ENCODE data around the gene SLC38A10.

SLC38A10 gene

GRCh38 chr17:81248649-81249048, 46.5 kb downstream of the SLC38A10 start:
- Histone ChIP-seq H3K4me3 (ENCODE audit: insufficient read depth, low read depth, low read length, poor library complexity, severe bottlenecking) (no peak overlapping the region), H3K4me1 (ENCODE audit: control insufficient read depth, insufficient read depth, low read length, poor library complexity, severe bottlenecking) (no peaks in the 10 kb centered on the region), H3K9me3 (ENCODE audit: control insufficient read depth, low read length) (no peaks in the 10 kb centered on the region), H3K27me3 (replicated peaks; ENCODE audit: control insufficient read depth, insufficient read depth, low read length, poor library complexity, severe bottlenecking) (no peaks in the 10 kb centered on the region), H3K36me3 (ENCODE audit: control insufficient read depth, insufficient read depth, low read length) (peaks cover 38% of the 10 kb centered on the region), H3K27ac (ENCODE audit: insufficient read depth, low read length, poor library complexity, severe bottlenecking) (no peak overlapping the region)
- DNase-seq, result no peak

DNA sequence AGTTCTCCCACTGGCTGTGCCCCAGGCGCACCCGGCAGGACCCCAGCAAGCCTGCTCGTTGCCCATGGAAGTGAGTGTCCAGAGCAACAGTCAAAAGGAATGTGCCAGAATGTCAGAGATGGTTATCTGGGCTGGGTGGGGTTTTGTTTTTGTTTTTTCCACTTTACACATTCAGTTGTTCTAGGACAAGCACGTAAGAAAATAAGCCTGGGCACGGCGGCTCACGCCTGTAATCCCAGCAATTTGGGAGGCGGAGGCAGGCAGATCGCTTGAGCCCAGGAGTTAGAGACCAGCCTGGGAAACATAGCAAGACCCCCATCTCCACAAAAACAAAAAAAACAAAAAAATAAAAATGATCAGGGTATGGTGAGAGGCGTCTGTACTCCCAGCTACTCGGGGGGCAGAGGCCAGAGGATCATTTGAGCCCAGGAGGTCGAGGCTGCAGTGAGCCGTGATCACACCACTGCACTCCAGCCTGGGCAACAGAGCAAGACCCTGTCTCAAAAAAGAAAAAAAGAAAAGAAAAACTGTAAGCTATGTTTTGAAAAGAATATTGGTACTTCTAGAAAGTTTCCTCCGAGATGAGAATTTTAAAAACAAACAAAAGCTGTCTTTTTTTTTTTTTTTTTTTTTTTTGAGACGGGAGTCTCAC, 47.6 kb downstream of the SLC38A10 start:
- peaks cover 31% of the 10 kb centered on the region for H3K36me3 ChIP-seq (ENCODE audit: control insufficient read depth, insufficient read depth, low read length)

DNA sequence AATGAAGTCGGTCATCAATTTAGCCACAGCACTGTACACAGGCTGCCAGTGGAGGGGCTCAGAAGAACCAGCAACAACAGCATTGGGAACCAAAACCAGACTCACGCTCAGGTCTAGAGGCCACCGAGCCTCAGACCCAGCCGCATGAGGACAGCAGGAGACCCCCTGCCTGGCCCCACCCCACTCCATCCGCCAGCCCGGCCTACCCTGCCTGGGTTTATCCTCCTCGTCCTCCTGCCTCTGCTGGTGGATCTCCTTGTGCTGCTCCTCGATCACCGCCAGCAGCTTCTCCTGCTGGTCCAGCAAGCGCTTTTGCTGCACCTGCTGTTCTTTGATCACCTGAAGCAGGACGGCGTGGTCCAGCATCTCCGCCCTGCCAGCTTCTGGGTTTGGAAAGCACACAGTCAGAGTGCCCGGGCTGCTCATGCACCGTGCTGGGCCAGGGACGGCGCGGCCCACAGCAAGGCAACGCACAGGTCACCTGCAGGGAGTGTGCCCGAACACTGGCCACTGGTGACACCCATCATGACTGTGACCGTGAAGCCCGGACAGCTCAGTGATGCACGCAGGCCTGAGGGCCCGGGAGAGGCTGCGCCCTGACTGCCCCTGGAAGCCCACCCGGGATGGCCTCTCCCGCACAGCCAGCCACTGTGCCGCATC, 48.3 kb downstream of the SLC38A10 start:
- Histone ChIP-seq H3K4me3 (ENCODE audit: insufficient read depth, low read depth, low read length, poor library complexity, severe bottlenecking) (no peak overlapping the region), H3K27me3 (replicated peaks; ENCODE audit: control insufficient read depth, insufficient read depth, low read length, poor library complexity, severe bottlenecking) (no peaks in the 10 kb centered on the region), H3K9me3 (ENCODE audit: control insufficient read depth, low read length) (no peaks in the 10 kb centered on the region), H3K4me1 (ENCODE audit: control insufficient read depth, insufficient read depth, low read length, poor library complexity, severe bottlenecking) (peaks cover under 1% of the 10 kb centered on the region), H3K36me3 (ENCODE audit: control insufficient read depth, insufficient read depth, low read length) (peaks cover 24% of the 10 kb centered on the region), H3K27ac (ENCODE audit: insufficient read depth, low read length, poor library complexity, severe bottlenecking) (no peak overlapping the region)
- DNase-seq, result no peak

More for the DNA sequence above, 47.6 kb downstream of the SLC38A10 start:
- no peak overlapping the region for H3K27ac ChIP-seq (ENCODE audit: insufficient read depth, low read length, poor library complexity, severe bottlenecking)
- no peak for DNase-seq
- no peaks in the 10 kb centered on the region for H3K27me3 ChIP-seq (replicated peaks; ENCODE audit: control insufficient read depth, insufficient read depth, low read length, poor library complexity, severe bottlenecking)
- no peak overlapping the region for H3K4me3 ChIP-seq (ENCODE audit: insufficient read depth, low read depth, low read length, poor library complexity, severe bottlenecking)
- H3K9me3 ChIP-seq (ENCODE audit: control insufficient read depth, low read length), result no peaks in the 10 kb centered on the region
- no peaks in the 10 kb centered on the region for H3K4me1 ChIP-seq (ENCODE audit: control insufficient read depth, insufficient read depth, low read length, poor library complexity, severe bottlenecking)

DNA sequence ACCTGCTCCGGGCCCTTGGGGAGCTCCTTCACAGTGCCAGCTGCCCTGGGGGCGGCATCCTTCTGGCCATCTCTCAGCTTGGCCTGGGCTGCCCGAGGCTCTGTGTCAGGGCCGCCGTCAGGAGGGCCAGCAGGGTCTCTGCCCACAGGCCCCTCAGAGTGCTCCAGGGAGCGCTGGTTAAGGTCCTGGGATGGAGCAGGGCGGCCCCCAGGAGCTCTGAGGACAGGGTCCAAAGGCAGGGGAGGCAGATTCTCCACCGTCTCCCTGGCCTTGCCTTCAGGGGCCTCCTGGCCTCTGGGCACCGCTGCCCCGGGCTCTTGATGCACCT, 48.8 kb downstream of the SLC38A10 start:
- Histone ChIP-seq H3K27me3 (replicated peaks; ENCODE audit: control insufficient read depth, insufficient read depth, low read length, poor library complexity, severe bottlenecking) (no peaks in the 10 kb centered on the region), H3K9me3 (ENCODE audit: control insufficient read depth, low read length) (no peaks in the 10 kb centered on the region), H3K27ac (ENCODE audit: insufficient read depth, low read length, poor library complexity, severe bottlenecking) (no peak overlapping the region), H3K4me3 (ENCODE audit: insufficient read depth, low read depth, low read length, poor library complexity, severe bottlenecking) (no peak overlapping the region), H3K4me1 (ENCODE audit: control insufficient read depth, insufficient read depth, low read length, poor library complexity, severe bottlenecking) (peaks cover 2% of the 10 kb centered on the region), H3K36me3 (ENCODE audit: control insufficient read depth, insufficient read depth, low read length) (peaks cover 20% of the 10 kb centered on the region)
- no peak for DNase-seq

- H3K27ac ChIP-seq (ENCODE audit: insufficient read depth, low read length, poor library complexity, severe bottlenecking), result no peak overlapping the region
- H3K36me3 ChIP-seq (ENCODE audit: control insufficient read depth, insufficient read depth, low read length), result peaks cover 15% of the 10 kb centered on the region
- H3K9me3 ChIP-seq (ENCODE audit: control insufficient read depth, low read length), result no peaks in the 10 kb centered on the region
- no peak overlapping the region for H3K4me3 ChIP-seq (ENCODE audit: insufficient read depth, low read depth, low read length, poor library complexity, severe bottlenecking)
- DNase-seq, result no peak
- peaks cover 2% of the 10 kb centered on the region for H3K4me1 ChIP-seq (ENCODE audit: control insufficient read depth, insufficient read depth, low read length, poor library complexity, severe bottlenecking)
- H3K27me3 ChIP-seq (replicated peaks; ENCODE audit: control insufficient read depth, insufficient read depth, low read length, poor library complexity, severe bottlenecking), result no peaks in the 10 kb centered on the region
Measured at GRCh38 chr17:81245665-81246342, 49.3 kb downstream of the SLC38A10 start.

GRCh38 chr17:81245024-81245664, 50.0 kb downstream of the SLC38A10 start:
- H3K4me1 ChIP-seq (ENCODE audit: control insufficient read depth, insufficient read depth, low read length, poor library complexity, severe bottlenecking), result peaks cover 5% of the 10 kb centered on the region
- no peak overlapping the region for H3K4me3 ChIP-seq (ENCODE audit: insufficient read depth, low read depth, low read length, poor library complexity, severe bottlenecking)
- H3K27ac ChIP-seq (ENCODE audit: insufficient read depth, low read length, poor library complexity, severe bottlenecking), result no peak overlapping the region
- no peaks in the 10 kb centered on the region for H3K9me3 ChIP-seq (ENCODE audit: control insufficient read depth, low read length)
- peaks cover 9% of the 10 kb centered on the region for H3K36me3 ChIP-seq (ENCODE audit: control insufficient read depth, insufficient read depth, low read length)
- H3K27me3 ChIP-seq (replicated peaks; ENCODE audit: control insufficient read depth, insufficient read depth, low read length, poor library complexity, severe bottlenecking), result no peaks in the 10 kb centered on the region
- no peak for DNase-seq

- no peak for DNase-seq
- Histone ChIP-seq H3K4me3 (ENCODE audit: insufficient read depth, low read depth, low read length, poor library complexity, severe bottlenecking) (no peak overlapping the region), H3K9me3 (ENCODE audit: control insufficient read depth, low read length) (no peaks in the 10 kb centered on the region), H3K4me1 (ENCODE audit: control insufficient read depth, insufficient read depth, low read length, poor library complexity, severe bottlenecking) (peaks cover 11% of the 10 kb centered on the region), H3K36me3 (ENCODE audit: control insufficient read depth, insufficient read depth, low read length) (peaks cover 3% of the 10 kb centered on the region), H3K27me3 (replicated peaks; ENCODE audit: control insufficient read depth, insufficient read depth, low read length, poor library complexity, severe bottlenecking) (no peaks in the 10 kb centered on the region), H3K27ac (ENCODE audit: insufficient read depth, low read length, poor library complexity, severe bottlenecking) (no peak overlapping the region)
Measured at GRCh38 chr17:81244358-81245023, 50.6 kb downstream of the SLC38A10 start.

- Histone ChIP-seq H3K4me3 (ENCODE audit: insufficient read depth, low read depth, low read length, poor library complexity, severe bottlenecking) (no peak overlapping the region), H3K36me3 (ENCODE audit: control insufficient read depth, insufficient read depth, low read length) (no peaks in the 10 kb centered on the region), H3K9me3 (ENCODE audit: control insufficient read depth, low read length) (no peaks in the 10 kb centered on the region), H3K27me3 (replicated peaks; ENCODE audit: control insufficient read depth, insufficient read depth, low read length, poor library complexity, severe bottlenecking) (no peaks in the 10 kb centered on the region), H3K27ac (ENCODE audit: insufficient read depth, low read length, poor library complexity, severe bottlenecking) (no peak overlapping the region), H3K4me1 (ENCODE audit: control insufficient read depth, insufficient read depth, low read length, poor library complexity, severe bottlenecking) (peaks cover 13% of the 10 kb centered on the region)
- no peak for DNase-seq
Measured at GRCh38 chr17:81243333-81243664, 51.8 kb downstream of the SLC38A10 start.

DNA sequence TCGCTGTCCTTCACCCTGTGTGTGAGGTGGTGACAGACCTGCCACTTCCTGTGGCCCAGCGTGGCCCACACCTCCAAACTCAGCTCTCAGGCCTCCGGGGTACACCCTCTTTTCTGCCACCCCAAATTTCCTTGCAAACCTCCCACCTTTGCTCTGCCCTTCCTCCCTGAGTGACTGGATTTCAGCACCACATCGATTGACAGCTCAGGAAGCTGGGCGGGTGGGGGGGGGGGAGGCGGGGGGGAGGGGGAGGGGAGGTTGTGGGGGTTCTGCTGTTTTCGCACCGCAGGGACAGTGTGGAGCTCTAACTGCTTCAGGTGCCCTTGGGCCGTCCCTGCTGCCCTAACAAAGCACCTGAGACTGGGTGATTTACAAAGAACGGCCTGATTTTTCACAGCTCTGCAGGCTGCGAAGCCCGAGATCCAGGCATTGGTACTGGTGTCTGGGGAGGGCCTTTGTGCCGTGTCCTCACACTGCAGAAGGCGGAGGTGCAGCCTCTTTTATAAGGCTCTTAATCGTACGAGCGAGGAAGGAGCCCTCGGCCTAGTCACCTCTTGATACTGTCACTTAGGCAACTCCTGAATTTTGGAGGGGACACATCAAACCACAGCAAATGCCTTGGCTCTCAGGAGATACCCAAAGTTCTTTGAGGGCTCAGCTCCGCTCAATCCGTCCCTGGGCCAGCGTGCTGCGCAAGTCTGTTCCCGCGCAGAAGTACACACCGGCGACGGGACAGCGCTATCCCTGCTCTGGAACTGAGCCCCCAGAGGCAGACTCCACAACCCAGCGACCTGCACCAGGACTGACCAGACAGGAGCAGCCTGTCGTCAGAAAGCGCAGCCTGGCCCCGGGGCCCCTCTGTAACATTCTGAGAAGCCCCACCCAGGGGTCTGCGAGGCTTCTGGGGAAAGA, 52.4 kb downstream of the SLC38A10 start:
- Histone ChIP-seq H3K27ac (ENCODE audit: insufficient read depth, low read length, poor library complexity, severe bottlenecking) (no peak overlapping the region), H3K36me3 (ENCODE audit: control insufficient read depth, insufficient read depth, low read length) (no peaks in the 10 kb centered on the region), H3K9me3 (ENCODE audit: control insufficient read depth, low read length) (no peaks in the 10 kb centered on the region), H3K4me3 (ENCODE audit: insufficient read depth, low read depth, low read length, poor library complexity, severe bottlenecking) (no peak overlapping the region), H3K4me1 (ENCODE audit: control insufficient read depth, insufficient read depth, low read length, poor library complexity, severe bottlenecking) (peaks cover 19% of the 10 kb centered on the region), H3K27me3 (replicated peaks; ENCODE audit: control insufficient read depth, insufficient read depth, low read length, poor library complexity, severe bottlenecking) (no peaks in the 10 kb centered on the region)
- DNase-seq, result no peak

All from effector memory CD4-positive, alpha-beta T cell (primary cell).